A549 (cell line): ENCODE results near the gene DVL2. TPM values are rescaled to one million over a fixed set of nuclear protein-coding genes. Genes with fewer than 3 reads are reported as not detected.

ENCODE experiments used
- ATAC-seq, 2 experiments: fragments of 200-7000 bp in 1 of 2; fragments of >200 bp in 1 of 2; cut with Nextera tagmentation in 1 of 2; cut with Tn5 transposase in 1 of 2; 3 replicates each; pipeline versions ENCODE4 v1.8.0 to v1.9.1; 2018 to 2020; ENCODE audit warnings: mild to moderate bottlenecking in 1 of 2, moderate library complexity in 1 of 2
- CTCF ChIA-PET: fragments of 300-600 bp; sonication (Branson Sonifier 250); formaldehyde crosslinking; extraction: SDS; loops from one replicate; lab custom pipeline; 2021; ENCODE audit warnings: antibody characterized with exemption, inconsistent platforms; lab: Yijun Ruan, JAX
- POLR2A ChIA-PET: fragments of 350-600 bp; formaldehyde crosslinking; extraction: SDS; loops from one replicate; lab custom pipeline; 2021; ENCODE audit warnings: antibody characterized with exemption, inconsistent platforms; lab: Yijun Ruan, JAX
- DNase-seq, 2 experiments: peaks; one replicate each; pipeline versions ENCODE4 v3.0.0 to v3.0.0-alpha.2; 2011 to 2016; ENCODE audit warnings: low read depth in 1 of 2, low spot score in 1 of 2
- FAIRE-seq: peaks from 2 replicates; lab custom pipeline; 2011; peaks lifted over from hg19 to GRCh38; lab: Jason Lieb, UNC
- H3K27ac ChIP-seq, 2 experiments: fragments of >200 bp; sonication (Bioruptor Twin); formaldehyde crosslinking; 3 replicates each; pipeline ENCODE4 v1.5.1; 2016 to 2017
- H3K4me1 ChIP-seq: fragments of >200 bp; sonication (Bioruptor Twin); formaldehyde crosslinking; 3 replicates; pipeline ENCODE4 v1.6.1; 2016
- H3K4me2 ChIP-seq: fragments of >200 bp; sonication (Bioruptor Twin); formaldehyde crosslinking; 3 replicates; pipeline ENCODE4 v1.6.1; 2016
- H3K4me3 ChIP-seq: fragments of >200 bp; sonication (Bioruptor Twin); formaldehyde crosslinking; 3 replicates; pipeline ENCODE4 v1.5.1; 2016
- H3K9me3 ChIP-seq: fragments of >200 bp; sonication (Bioruptor Twin); formaldehyde crosslinking; 3 replicates; pipeline ENCODE4 v1.6.1; 2016
- CHD2 ChIP-seq: fragments of 150-350 bp; IDR thresholded peaks from 2 replicates; pipeline ENCODE4 v1.6.1; 2014; ENCODE audit warnings: low read length; ENCODE audit not compliant: partially characterized antibody
- CHD4 ChIP-seq: fragments of 200-600 bp; sonication (generic); IDR thresholded peaks from 2 replicates; pipeline ENCODE4 v1.6.1; 2016; ENCODE audit warnings: antibody characterized with exemption, mild to moderate bottlenecking, borderline replicate concordance
- EP300 ChIP-seq, 2 experiments: fragments of >200 bp; sonication (Bioruptor Twin); formaldehyde crosslinking; IDR thresholded peaks; 2 replicates in 1 of 2; 3 replicates in 1 of 2; pipeline ENCODE4 v1.6.1; 2016 to 2017
- FOSL2 ChIP-seq, 2 experiments: fragments of 450-650 bp in 1 of 2; fragments of >200 bp in 1 of 2; sonication (Bioruptor Twin) in 1 of 2; formaldehyde crosslinking; IDR thresholded peaks; 2 replicates each; pipeline versions ENCODE4 v1.5.0 to v1.6.1; 2016 to 2020; ENCODE audit warnings: mild to moderate bottlenecking in 1 of 2, moderate library complexity in 1 of 2
- JUNB ChIP-seq: fragments of >200 bp; sonication (Bioruptor Twin); formaldehyde crosslinking; IDR thresholded peaks from 2 replicates; pipeline ENCODE4 v1.6.1; 2016
- MAZ ChIP-seq: fragments of 150-350 bp; IDR thresholded peaks from 2 replicates; pipeline ENCODE4 v1.6.1; 2014; ENCODE audit warnings: antibody characterized with exemption, low read depth, low read length, borderline replicate concordance
- MYC ChIP-seq: IDR thresholded peaks from 2 replicates; pipeline ENCODE4 v1.6.1; 2012; ENCODE audit warnings: mild to moderate bottlenecking, inconsistent platforms, low read length, improper control_type of control experiment, borderline replicate concordance
- NPAS2 ChIP-seq: fragments of 250-450 bp; sonication (Bioruptor Pico); IDR thresholded peaks from 2 replicates; pipeline ENCODE4 v1.8.0; 2022; ENCODE audit warnings: mild to moderate bottlenecking, moderate library complexity, borderline replicate concordance
- PHF8 ChIP-seq: fragments of 200-600 bp; sonication (generic); IDR thresholded peaks from 2 replicates; pipeline ENCODE4 v1.6.1; 2016; ENCODE audit warnings: low read depth, mild to moderate bottlenecking, antibody characterized with exemption, moderate library complexity, borderline replicate concordance
- TP53 ChIP-seq: fragments of 250-450 bp; sonication (Bioruptor Pico); IDR thresholded peaks from 2 replicates; pipeline ENCODE4 v1.5.0; 2021; ENCODE audit warnings: mild to moderate bottlenecking, moderate library complexity
- ZFP36 ChIP-seq: fragments of 450-650 bp; IDR thresholded peaks from 2 replicates; pipeline ENCODE4 v1.6.1; 2014; ENCODE audit warnings: borderline replicate concordance; ENCODE audit not compliant: partially characterized antibody
- ZNF302 ChIP-seq: fragments of 250-450 bp; sonication (Bioruptor Pico); IDR thresholded peaks from 2 replicates; pipeline ENCODE4 v1.9.0; 2021; ENCODE audit warnings: inconsistent platforms, mild to moderate bottlenecking, moderate library complexity
- WGBS: methylation state at CpG from one replicate; pipeline ENCODE4 v1.1.6; 2017; ENCODE audit errors: missing lambda C conversion rate; 5-methylcytosine and 5-hydroxymethylcytosine counted together
- polyA plus RNA-seq, 4 experiments: library from polyadenylated mRNA; depleted of rRNA in 3 of 4; stranded (reverse); fragments of >200 nt; fragmentation: RNase III in 1 of 4; extraction: RNeasy Plus Mini Kit Qiagen cat#74134 plus additional on column Dnase treatment in 1 of 4; gene quantifications; 2 replicates in 3 of 4; 3 replicates in 1 of 4; pipeline ENCODE4 v1.2.3, GENCODE V29; 2011 to 2017
- TF ChIP-seq, protein P1 (sequence below): fragments of 450-650 bp; IDR thresholded peaks from 2 replicates; pipeline ENCODE4 v1.6.1; 2014; ENCODE audit warnings: antibody characterized with exemption
- TF ChIP-seq, protein P2 (sequence below): fragments of >200 bp; sonication (Bioruptor Twin); formaldehyde crosslinking; IDR thresholded peaks from 3 replicates; pipeline ENCODE4 v1.6.1; 2016
- TF ChIP-seq, protein P3 (sequence below): IDR thresholded peaks from 2 replicates; pipeline ENCODE4 v1.6.1; 2012
- TF ChIP-seq, protein P4 (sequence below): fragments of 250-450 bp; sonication (Bioruptor Pico); IDR thresholded peaks from 2 replicates; pipeline ENCODE4 v1.5.0; 2020; ENCODE audit warnings: low read depth, mild to moderate bottlenecking, moderate library complexity

The DVL2 gene
- polyA plus RNA-seq, 2 of the 4 experiments (the other 2 are of a cell fraction): 5.7 to 40.4 TPM

DNA sequence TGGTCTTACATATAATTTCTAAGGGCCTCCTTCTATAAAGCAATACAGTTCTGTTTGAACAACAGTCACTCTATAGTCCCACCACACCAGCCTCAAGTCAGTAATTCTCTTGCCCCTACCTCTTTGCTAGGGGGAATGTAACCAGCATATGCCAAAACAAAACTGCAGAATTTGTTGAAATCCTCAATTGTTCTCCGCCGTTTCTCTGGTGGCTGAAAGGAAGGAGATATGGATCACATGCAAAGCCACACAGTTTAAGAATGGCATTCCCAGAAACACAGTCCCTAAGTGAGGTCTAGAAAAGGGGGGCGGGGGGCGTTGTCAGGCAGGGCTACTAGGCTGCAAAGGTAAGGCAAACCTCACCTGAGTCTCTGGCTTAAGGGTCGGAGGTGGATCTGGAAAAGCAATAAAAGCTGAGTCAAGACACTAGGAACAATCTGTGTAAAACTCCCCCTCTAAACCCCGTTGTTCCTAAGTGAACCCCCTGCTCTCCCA is 3.0 kb upstream of the DVL2 start:
- POLR2A ChIA-PET: interaction anchor here (0.6 to 6.9 kb wide), 4 partner anchors 14 to 192 kb away, joined by 3 to 63 read pairs (median 6); partner anchors contain the start of genes ACADVL, CTDNEP1, DLG4 and ELP5
- H3K27ac ChIP-seq: peak overlapping the region; percentile 98 to 100
- 42% methylated on average over 6 of the region's 6 CpGs for WGBS
- DNase-seq (no peak), ATAC-seq (no peak), FAIRE-seq (no peak)
- peaks cover 58% of the 10 kb centered on the region for H3K4me1 ChIP-seq
- TF ChIP-seq MYC (no peak), CHD2 (peak; percentile 9)
- H3K4me3 ChIP-seq: peak overlapping the region; percentile 99
- H3K9me3 ChIP-seq: no peaks in the 10 kb centered on the region
- peak overlapping the region; percentile 69 for H3K4me2 ChIP-seq
- CTCF ChIA-PET: interaction anchor here (1.1 to 17.3 kb wide), 7 partner anchors 15 to 192 kb away, joined by 3 to 169 read pairs (median 6); partner anchors contain the start of genes ACADVL and DLG4

DNA sequence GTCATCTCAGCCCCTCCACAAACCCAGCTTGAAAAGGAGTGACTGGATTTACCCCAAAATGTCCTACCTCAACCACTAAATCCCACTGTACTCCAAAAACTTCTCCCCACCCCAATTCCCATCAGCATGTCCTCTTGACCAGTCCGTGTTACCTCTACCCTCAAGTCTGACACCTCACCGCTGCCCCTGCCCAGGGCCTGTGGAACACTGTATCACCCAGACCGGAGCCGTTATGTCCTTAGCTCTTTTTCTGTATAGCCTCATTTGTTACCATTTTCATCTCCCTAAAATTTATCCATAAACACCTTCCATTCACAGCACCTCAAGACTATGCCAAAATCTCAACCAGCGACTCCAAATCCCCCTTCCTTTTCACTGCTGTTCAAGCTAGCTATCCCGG is 2.5 kb upstream of the DVL2 start:
- WGBS: 91% methylated on average over 6 of the region's 6 CpGs
- DNase-seq: no peak
- CTCF ChIA-PET: interaction anchor here (1.1 to 17.3 kb wide), 8 partner anchors 15 to 191 kb away, joined by 3 to 169 read pairs (median 5); partner anchors contain the start of genes ACADVL and DLG4
- peak overlapping the region in 1 of 2 experiments; percentile 98; a peak in 4 of 6 replicates for H3K27ac ChIP-seq
- TF ChIP-seq FOSL2 (IDR thresholded peaks at IDR 0.05) (no peak), FOSL2 (CRISPR knock-in tag; IDR thresholded peaks at IDR 0.05) (no peak), CHD4 (no peak), PHF8 (no peak), ZNF302 (CRISPR knock-in tag) (no peak)
- H3K9me3 ChIP-seq: no peaks in the 10 kb centered on the region
- peak overlapping the region; percentile 99; the same call in 2 of the 3 replicates for H3K4me3 ChIP-seq
- peaks cover 60% of the 10 kb centered on the region for H3K4me1 ChIP-seq
- no peak for FAIRE-seq
- POLR2A ChIA-PET: interaction anchor here (6.9 kb wide), 1 partner anchor 17 kb away, joined by 63 read pairs; the partner anchor contains the start of genes ACADVL and DLG4
- H3K4me2 ChIP-seq: peak overlapping the region; percentile 69
- no peak for ATAC-seq

DNA sequence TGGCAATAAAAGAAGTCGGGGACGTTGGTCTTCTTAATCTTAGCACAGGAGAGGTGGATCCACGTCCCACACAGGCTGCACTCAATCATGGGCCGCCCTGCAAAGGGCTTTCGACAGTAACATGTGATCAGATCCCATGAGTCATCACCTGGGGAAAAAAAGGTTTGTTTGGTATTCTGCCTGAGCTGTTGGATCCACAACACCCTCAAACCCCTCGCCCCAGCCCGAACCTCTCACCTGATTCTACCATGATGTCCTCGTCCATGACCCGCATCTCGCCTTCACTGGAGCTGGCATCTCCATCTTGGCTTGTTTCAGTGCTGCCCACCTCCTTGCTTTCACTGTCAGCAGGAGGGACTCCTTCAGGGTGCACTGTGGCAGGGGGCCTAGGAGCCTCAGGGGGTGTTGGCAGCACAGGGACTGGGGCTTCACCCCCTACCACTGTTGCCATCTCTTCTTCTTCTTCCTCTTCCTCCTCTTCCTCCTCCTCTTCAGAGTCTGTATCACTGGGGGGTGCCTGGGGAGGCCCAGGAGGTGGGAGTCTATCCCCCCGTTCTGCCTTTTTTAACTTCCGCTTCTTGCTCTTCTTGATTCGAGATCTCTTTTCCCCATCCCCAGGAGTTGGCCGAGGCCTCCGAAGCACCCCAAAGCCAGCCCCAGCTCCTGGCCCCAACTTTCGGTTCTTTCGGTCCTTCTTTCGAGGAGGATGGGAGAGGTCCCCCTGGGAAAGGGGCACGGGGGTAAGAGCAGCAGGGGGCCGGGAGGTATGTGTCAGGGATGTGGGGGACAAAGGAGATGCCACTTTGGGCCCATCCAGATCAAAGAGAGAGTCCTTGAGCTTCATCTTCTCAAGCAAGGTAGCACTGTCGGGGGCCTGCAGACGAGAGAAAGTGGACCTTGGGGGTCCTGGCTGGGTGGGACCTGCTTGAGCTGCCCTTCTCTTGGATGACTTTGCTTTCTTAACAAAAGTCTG is 1.7 kb upstream of the DVL2 start:
- ChIA-PET CTCF (interaction anchor here (1.1 to 17.3 kb wide), 9 partner anchors 14 to 191 kb away, joined by 3 to 169 read pairs (median 7); partner anchors contain the start of genes ACADVL and DLG4), POLR2A (interaction anchor here (6.9 kb wide), 1 partner anchor 16 kb away, joined by 63 read pairs; the partner anchor contains the start of genes ACADVL and DLG4)
- ATAC-seq (no peak), FAIRE-seq (no peak), DNase-seq (no peak)
- Histone ChIP-seq H3K4me1 (peaks cover 55% of the 10 kb centered on the region), H3K9me3 (no peaks in the 10 kb centered on the region), H3K27ac (peak overlapping the region; percentile 1 to 94; a peak in 2 of 6 replicates), H3K4me2 (peak overlapping the region; percentile 92), H3K4me3 (no peak overlapping the region)
- TF ChIP-seq, protein P1, sequence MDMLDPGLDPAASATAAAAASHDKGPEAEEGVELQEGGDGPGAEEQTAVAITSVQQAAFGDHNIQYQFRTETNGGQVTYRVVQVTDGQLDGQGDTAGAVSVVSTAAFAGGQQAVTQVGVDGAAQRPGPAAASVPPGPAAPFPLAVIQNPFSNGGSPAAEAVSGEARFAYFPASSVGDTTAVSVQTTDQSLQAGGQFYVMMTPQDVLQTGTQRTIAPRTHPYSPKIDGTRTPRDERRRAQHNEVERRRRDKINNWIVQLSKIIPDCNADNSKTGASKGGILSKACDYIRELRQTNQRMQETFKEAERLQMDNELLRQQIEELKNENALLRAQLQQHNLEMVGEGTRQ: no peak
- TF ChIP-seq FOSL2 (IDR thresholded peaks at IDR 0.05): no peak
- TF ChIP-seq FOSL2 (CRISPR knock-in tag; IDR thresholded peaks at IDR 0.05): peak; percentile 75
- 80% methylated on average over 21 of the region's 22 CpGs for WGBS

DNA sequence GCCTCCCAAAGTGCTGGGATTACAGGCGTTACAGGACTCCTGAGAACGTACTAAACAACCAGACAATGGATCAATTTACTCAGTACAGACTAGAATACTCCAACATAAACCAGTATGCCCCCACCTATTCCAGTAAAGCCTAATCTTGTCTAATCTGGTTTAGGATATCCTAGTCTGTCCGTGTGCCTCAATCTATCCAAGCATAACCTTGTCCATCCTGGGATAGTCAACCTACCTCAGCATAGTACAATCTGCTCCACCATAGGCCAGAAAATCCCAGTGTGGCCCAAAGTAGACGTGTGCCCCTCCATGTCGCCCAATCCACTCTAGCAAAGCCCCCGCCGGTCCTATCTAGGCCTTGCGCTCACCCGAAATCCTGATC is 625 bp downstream of the DVL2 start:
- Histone ChIP-seq H3K27ac (peak overlapping the region; percentile 94 to 95), H3K4me2 (peak overlapping the region; percentile 92), H3K9me3 (no peaks in the 10 kb centered on the region), H3K4me1 (peaks cover 46% of the 10 kb centered on the region), H3K4me3 (peak overlapping the region; percentile 77)
- ChIA-PET POLR2A (interaction anchor here (0.5 to 6.9 kb wide), 9 partner anchors 8 to 198 kb away, joined by 3 to 63 read pairs (median 3); partner anchors contain the start of genes ACADVL, DLG4, GABARAP and SLC16A13), CTCF (interaction anchor here (1.0 to 17.3 kb wide), 5 partner anchors 12 to 188 kb away, joined by 3 to 169 read pairs (median 7); partner anchors contain the start of genes ACADVL and DLG4)
- 7% methylated on average over 9 of the region's 9 CpGs for WGBS
- FAIRE-seq: no peak
- DNase-seq: no peak
- peak; percentile 4 to 32; a peak in 4 of 6 replicates for ATAC-seq
- TF ChIP-seq MAZ (no peak), JUNB (no peak), MYC (no peak), NPAS2 (CRISPR knock-in tag) (no peak), ZFP36 (no peak), EP300 (IDR thresholded peaks at IDR 0.05) (no peak), TP53 (CRISPR knock-in tag) (no peak)
- TF ChIP-seq, protein P2, sequence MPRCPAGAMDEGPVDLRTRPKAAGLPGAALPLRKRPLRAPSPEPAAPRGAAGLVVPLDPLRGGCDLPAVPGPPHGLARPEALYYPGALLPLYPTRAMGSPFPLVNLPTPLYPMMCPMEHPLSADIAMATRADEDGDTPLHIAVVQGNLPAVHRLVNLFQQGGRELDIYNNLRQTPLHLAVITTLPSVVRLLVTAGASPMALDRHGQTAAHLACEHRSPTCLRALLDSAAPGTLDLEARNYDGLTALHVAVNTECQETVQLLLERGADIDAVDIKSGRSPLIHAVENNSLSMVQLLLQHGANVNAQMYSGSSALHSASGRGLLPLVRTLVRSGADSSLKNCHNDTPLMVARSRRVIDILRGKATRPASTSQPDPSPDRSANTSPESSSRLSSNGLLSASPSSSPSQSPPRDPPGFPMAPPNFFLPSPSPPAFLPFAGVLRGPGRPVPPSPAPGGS: no peak
- TF ChIP-seq, protein P3, sequence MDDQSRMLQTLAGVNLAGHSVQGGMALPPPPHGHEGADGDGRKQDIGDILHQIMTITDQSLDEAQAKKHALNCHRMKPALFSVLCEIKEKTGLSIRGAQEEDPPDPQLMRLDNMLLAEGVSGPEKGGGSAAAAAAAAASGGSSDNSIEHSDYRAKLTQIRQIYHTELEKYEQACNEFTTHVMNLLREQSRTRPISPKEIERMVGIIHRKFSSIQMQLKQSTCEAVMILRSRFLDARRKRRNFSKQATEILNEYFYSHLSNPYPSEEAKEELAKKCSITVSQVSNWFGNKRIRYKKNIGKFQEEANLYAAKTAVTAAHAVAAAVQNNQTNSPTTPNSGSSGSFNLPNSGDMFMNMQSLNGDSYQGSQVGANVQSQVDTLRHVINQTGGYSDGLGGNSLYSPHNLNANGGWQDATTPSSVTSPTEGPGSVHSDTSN: no peak
- TF ChIP-seq, protein P4, sequence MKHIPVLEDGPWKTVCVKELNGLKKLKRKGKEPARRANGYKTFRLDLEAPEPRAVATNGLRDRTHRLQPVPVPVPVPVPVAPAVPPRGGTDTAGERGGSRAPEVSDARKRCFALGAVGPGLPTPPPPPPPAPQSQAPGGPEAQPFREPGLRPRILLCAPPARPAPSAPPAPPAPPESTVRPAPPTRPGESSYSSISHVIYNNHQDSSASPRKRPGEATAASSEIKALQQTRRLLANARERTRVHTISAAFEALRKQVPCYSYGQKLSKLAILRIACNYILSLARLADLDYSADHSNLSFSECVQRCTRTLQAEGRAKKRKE (CRISPR knock-in tag): no peak
